B cell (primary cell): ENCODE measurements around the gene PSMD5. TPM values are rescaled to one million over a fixed set of nuclear protein-coding genes. Genes with fewer than 3 reads are reported as not detected.

Experiments used
- ATAC-seq: fragments of 200-7000 bp; cut with Tn5 transposase; one replicate; pipeline ENCODE4 v1.10.0; 2021; ENCODE audit warnings: low read depth, mild to moderate bottlenecking, moderate number of reproducible peaks, moderate library complexity
- CTCF ChIA-PET: fragments of 350-600 bp; sonication (Branson Sonifier 250); formaldehyde crosslinking; loops from one replicate; lab custom pipeline; 2021; ENCODE audit warnings: antibody characterized with exemption, inconsistent platforms; lab: Charles Lee
- POLR2A ChIA-PET: fragments of 350-600 bp; sonication (Branson Sonifier 250); formaldehyde crosslinking; loops from one replicate; lab custom pipeline; 2021; ENCODE audit warnings: antibody characterized with exemption; lab: Charles Lee
- DNase-seq: peaks from one replicate; pipeline ENCODE4 v3.0.0; 2013
- H2AFZ ChIP-seq: 2 replicates; pipeline ENCODE4 v1.6.1; 2012; ENCODE audit warnings: mild to moderate bottlenecking, low read depth, low read length; ENCODE audit not compliant: insufficient read depth, poor library complexity, severe bottlenecking
- H3K27ac ChIP-seq, 2 donors: 1 replicate in 1 of 2; 2 replicates in 1 of 2; pipeline ENCODE4 v1.5.1; 2012 to 2013; ENCODE audit warnings: low read length in 2 of 2, mild to moderate bottlenecking in 2 of 2, moderate library complexity in 1 of 2
- H3K27me3 ChIP-seq, 4 experiments: fragments of 200-600 bp in 1 of 4; sonication (generic) in 1 of 4; replicated peaks in 1 of 4; 1 replicate in 2 of 4; 2 replicates in 2 of 4; pipeline versions ENCODE4 v1.6.1 to v1.7.0; 2013 to 2016; ENCODE audit warnings: low read length in 3 of 4, mild to moderate bottlenecking in 2 of 4, mixed read lengths in 1 of 4, moderate library complexity in 1 of 4; ENCODE audit not compliant: insufficient read depth in 4 of 4, control insufficient read depth in 3 of 4; ENCODE audit errors: control extremely low read depth in 1 of 4
- H3K36me3 ChIP-seq, 2 experiments: replicated peaks in 1 of 2; 1 replicate in 1 of 2; 2 replicates in 1 of 2; pipeline versions ENCODE4 v1.6.1 to v1.7.1; 2013; ENCODE audit warnings: low read length in 1 of 2; ENCODE audit not compliant: insufficient read depth in 2 of 2, control insufficient read depth in 1 of 2; ENCODE audit errors: control extremely low read depth in 1 of 2, extremely low read depth in 1 of 2
- H3K4me1 ChIP-seq, 2 donors: fragments of 200-600 bp in 1 of 2; sonication (generic) in 1 of 2; 1 replicate in 1 of 2; 2 replicates in 1 of 2; pipeline versions ENCODE4 v1.5.1 to v1.6.1; 2013 to 2017; ENCODE audit warnings: low read length in 2 of 2; ENCODE audit not compliant: control insufficient read depth in 2 of 2, insufficient read depth in 2 of 2
- H3K4me2 ChIP-seq: replicated peaks from 2 replicates; pipeline ENCODE3; 2012; ENCODE audit warnings: mild to moderate bottlenecking, low read depth, low read length; ENCODE audit not compliant: poor library complexity, severe bottlenecking
- H3K4me3 ChIP-seq, 5 experiments: fragments of 200-600 bp in 1 of 5; sonication (generic) in 1 of 5; 1 replicate in 3 of 5; 2 replicates in 2 of 5; pipeline versions ENCODE4 v1.5.1 to v1.7.0; 2011 to 2016; ENCODE audit warnings: low read length in 4 of 5, mild to moderate bottlenecking in 4 of 5, low read depth in 2 of 5, control low read depth in 1 of 5, moderate library complexity in 1 of 5; ENCODE audit not compliant: insufficient read depth in 1 of 5; ENCODE audit errors: control extremely low read depth in 1 of 5, extremely low read depth in 1 of 5
- H3K79me2 ChIP-seq: fragments of 200-600 bp; sonication (generic); one replicate; pipeline ENCODE4 v1.6.0; 2016; ENCODE audit warnings: low read length; ENCODE audit not compliant: control insufficient read depth, insufficient read depth
- H3K9ac ChIP-seq: fragments of 200-600 bp; sonication (generic); 2 replicates; pipeline ENCODE4 v1.6.1; 2017; ENCODE audit warnings: mild to moderate bottlenecking, low read length, moderate library complexity
- H3K9me3 ChIP-seq, 3 donors: one replicate each; pipeline versions ENCODE4 v1.6.1 to v1.7.1; 2013; ENCODE audit warnings: low read length in 2 of 3; ENCODE audit not compliant: control insufficient read depth in 2 of 3, insufficient read depth in 1 of 3; ENCODE audit errors: control extremely low read depth in 1 of 3
- H4K20me1 ChIP-seq: 2 replicates; pipeline ENCODE4 v1.6.0; 2012; ENCODE audit warnings: mild to moderate bottlenecking, low read length; ENCODE audit not compliant: insufficient read depth, control insufficient read depth, poor library complexity, severe bottlenecking
- H3K27ac Mint-ChIP-seq: one replicate; pipeline ENCODE4 v1.8.0; 2021; ENCODE audit warnings: mixed read lengths
- H3K27me3 Mint-ChIP-seq: one replicate; pipeline ENCODE4 v1.8.0; 2021; ENCODE audit warnings: mixed read lengths
- H3K4me1 Mint-ChIP-seq: one replicate; pipeline ENCODE4 v1.8.0; 2021; ENCODE audit warnings: mixed read lengths
- H3K4me3 Mint-ChIP-seq: one replicate; pipeline ENCODE4 v1.8.0; 2021; ENCODE audit warnings: mixed read lengths
- H3K9me3 Mint-ChIP-seq: one replicate; pipeline ENCODE4 v1.8.0; 2022; ENCODE audit warnings: mixed read lengths; ENCODE audit not compliant: insufficient read depth
- EZH2 ChIP-seq: IDR thresholded peaks from 2 replicates; pipeline ENCODE4 v1.6.1; 2012; ENCODE audit warnings: borderline replicate concordance, low read depth, mild to moderate bottlenecking, moderate library complexity, low read length; ENCODE audit not compliant: insufficient read depth, poor library complexity, severe bottlenecking
- WGBS: methylation state at CpG from one replicate; pipeline ENCODE4 v1.1.5; 2013; ENCODE audit warnings: missing lambda C conversion rate; ENCODE audit not compliant: insufficient coverage; 5-methylcytosine and 5-hydroxymethylcytosine counted together
- intact Hi-C: fragments of 100-400 bp; cut with micrococcal nuclease; formaldehyde crosslinking; loops from one replicate; pipeline ENCODE4 v1.10.0; 2022
- polyA plus RNA-seq: library from polyadenylated mRNA; depleted of rRNA; stranded (reverse); fragments of >200 nt; gene quantifications from 2 replicates; pipeline ENCODE4 v1.2.3, GENCODE V29; 2012
- total RNA-seq, 2 donors: library from RNA; stranded (reverse); fragments of 120-200 nt in 1 of 2; gene quantifications; 1 replicate in 1 of 2; 2 replicates in 1 of 2; pipeline versions ENCODE4 v1.2.3 to v1.2.4, GENCODE V29; 2013 to 2022
- TF ChIP-seq, protein P1 (sequence below): fragments of 200-600 bp; IDR thresholded peaks from one replicate; pipeline ENCODE4 v1.8.0; 2022; ENCODE audit warnings: antibody characterized with exemption, mild to moderate bottlenecking

Gene PSMD5
- total and polyA plus RNA-seq, 2 donors (not counting 1 experiment from before 2014, with no cell fraction given): 7.4 to 25.3 TPM

DNA sequence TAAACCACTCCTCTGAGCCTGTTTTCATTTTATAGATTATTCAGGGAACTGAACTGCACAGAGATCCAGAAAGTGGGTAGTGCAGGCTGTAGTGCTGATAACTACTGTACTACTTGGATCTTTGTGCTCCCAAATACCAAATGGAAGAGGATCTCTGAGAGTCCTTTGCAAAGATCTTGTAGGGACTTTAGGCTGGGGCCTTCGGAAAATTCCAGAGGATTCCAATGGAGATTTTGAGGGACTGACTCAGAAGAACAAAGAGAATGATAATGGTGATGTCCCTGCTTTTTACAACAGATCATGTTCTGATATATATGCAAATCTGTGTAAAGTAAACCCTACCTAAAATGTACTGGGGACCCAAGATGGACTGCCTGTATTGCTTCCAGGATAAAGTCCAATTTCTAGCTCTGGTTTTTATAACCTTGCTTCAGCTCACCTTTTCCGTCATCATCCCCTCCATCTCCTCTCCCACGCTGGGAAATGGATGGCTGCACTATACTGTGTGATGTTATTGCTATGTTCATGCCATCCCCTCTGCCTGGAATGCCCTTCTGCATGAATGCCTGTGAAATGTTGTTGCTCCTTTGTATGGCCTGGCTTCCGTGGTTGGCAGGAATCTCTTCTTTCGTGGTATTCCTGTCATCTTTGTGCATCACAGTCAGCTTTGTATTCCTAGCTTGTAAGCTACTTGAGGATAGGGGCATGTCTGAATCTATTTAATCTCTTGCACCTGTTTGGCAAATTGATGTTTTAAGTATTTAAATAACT lies 9.7 kb upstream of the PSMD5 start:
- H3K27ac ChIP-seq: no peak overlapping the region
- no peak overlapping the region for H3K4me3 Mint-ChIP-seq
- H3K36me3 ChIP-seq: peaks cover 6 to 23% of the 10 kb centered on the region in 2 experiments
- no peaks in the 10 kb centered on the region for H3K9me3 ChIP-seq
- intact Hi-C loops: no loop called here
- no peak overlapping the region for H3K9ac ChIP-seq
- H4K20me1 ChIP-seq: peaks cover 5% of the 10 kb centered on the region
- H3K4me2 ChIP-seq: no peak overlapping the region
- ChIA-PET POLR2A (no interaction called here), CTCF (no interaction called here)
- no peaks in the 10 kb centered on the region for H3K27me3 Mint-ChIP-seq
- H3K4me3 ChIP-seq: no peak overlapping the region
- no peak overlapping the region for H3K27ac Mint-ChIP-seq
- no peak for DNase-seq
- H3K9me3 Mint-ChIP-seq: no peaks in the 10 kb centered on the region
- WGBS: 78% methylated on average over 3 of the region's 5 CpGs
- TF ChIP-seq, protein P1, sequence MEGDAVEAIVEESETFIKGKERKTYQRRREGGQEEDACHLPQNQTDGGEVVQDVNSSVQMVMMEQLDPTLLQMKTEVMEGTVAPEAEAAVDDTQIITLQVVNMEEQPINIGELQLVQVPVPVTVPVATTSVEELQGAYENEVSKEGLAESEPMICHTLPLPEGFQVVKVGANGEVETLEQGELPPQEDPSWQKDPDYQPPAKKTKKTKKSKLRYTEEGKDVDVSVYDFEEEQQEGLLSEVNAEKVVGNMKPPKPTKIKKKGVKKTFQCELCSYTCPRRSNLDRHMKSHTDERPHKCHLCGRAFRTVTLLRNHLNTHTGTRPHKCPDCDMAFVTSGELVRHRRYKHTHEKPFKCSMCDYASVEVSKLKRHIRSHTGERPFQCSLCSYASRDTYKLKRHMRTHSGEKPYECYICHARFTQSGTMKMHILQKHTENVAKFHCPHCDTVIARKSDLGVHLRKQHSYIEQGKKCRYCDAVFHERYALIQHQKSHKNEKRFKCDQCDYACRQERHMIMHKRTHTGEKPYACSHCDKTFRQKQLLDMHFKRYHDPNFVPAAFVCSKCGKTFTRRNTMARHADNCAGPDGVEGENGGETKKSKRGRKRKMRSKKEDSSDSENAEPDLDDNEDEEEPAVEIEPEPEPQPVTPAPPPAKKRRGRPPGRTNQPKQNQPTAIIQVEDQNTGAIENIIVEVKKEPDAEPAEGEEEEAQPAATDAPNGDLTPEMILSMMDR: no peak
- no peak for TF ChIP-seq EZH2
- H3K79me2 ChIP-seq: peaks cover 36% of the 10 kb centered on the region
- no peaks in the 10 kb centered on the region for H3K4me1 Mint-ChIP-seq
- H2AFZ ChIP-seq: no peak overlapping the region
- no peak for ATAC-seq
- H3K4me1 ChIP-seq: no peaks in the 10 kb centered on the region
- no peaks in the 10 kb centered on the region for H3K27me3 ChIP-seq

DNA sequence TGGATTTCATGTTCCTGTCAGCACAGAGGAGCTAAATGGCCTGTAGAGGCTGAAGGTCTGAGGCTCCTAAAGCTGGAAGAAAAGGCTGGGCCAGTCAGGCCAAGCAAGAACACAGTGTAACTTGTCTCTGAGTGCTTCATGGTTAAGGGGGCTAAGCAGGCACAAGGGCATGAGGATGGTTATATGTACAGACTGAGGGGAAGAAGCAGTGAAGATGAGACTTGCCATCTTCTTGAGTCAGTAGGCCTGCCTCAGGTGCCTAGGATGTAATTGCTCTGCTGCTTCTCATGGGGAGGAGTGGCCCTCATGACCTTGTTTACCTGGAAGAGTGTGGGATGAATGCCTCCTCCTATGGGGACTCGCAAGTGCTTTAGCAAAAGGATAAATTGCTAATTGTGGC lies 8.7 kb upstream of the PSMD5 start:
- H3K27ac ChIP-seq: no peak overlapping the region
- Mint-ChIP-seq H3K4me3 (no peak overlapping the region), H3K27ac (no peak overlapping the region), H3K27me3 (no peaks in the 10 kb centered on the region), H3K9me3 (no peaks in the 10 kb centered on the region), H3K4me1 (no peaks in the 10 kb centered on the region)
- no peak overlapping the region for H3K4me2 ChIP-seq
- TF ChIP-seq EZH2: no peak
- TF ChIP-seq, protein P1: no peak
- H3K79me2 ChIP-seq: peaks cover 45% of the 10 kb centered on the region
- no peak overlapping the region for H3K4me3 ChIP-seq
- H4K20me1 ChIP-seq: peaks cover 5% of the 10 kb centered on the region
- DNase-seq (no peak), ATAC-seq (no peak)
- CTCF ChIA-PET: no interaction called here
- H3K9me3 ChIP-seq: no peaks in the 10 kb centered on the region
- H3K27me3 ChIP-seq: no peaks in the 10 kb centered on the region
- H3K9ac ChIP-seq: no peak overlapping the region
- intact Hi-C loops: no loop called here
- H3K36me3 ChIP-seq: peaks cover 6 to 25% of the 10 kb centered on the region in 2 experiments
- 100% methylated on average over 1 of the region's 1 CpG for WGBS
- no peak overlapping the region for H2AFZ ChIP-seq
- POLR2A ChIA-PET: no interaction called here
- no peaks in the 10 kb centered on the region for H3K4me1 ChIP-seq
